Activated CD4-positive, CD25-positive, alpha-beta regulatory T cell treated with anti-CD3 and anti-CD28 coated beads, Interleukin-2, amount 50 U/mL, for 24 hours (primary cell): ENCODE measurements around the gene BMP5.

Experiments used
- ATAC-seq, 2 donors: fragments of 150-1000 bp; cut with Tn5 transposase; one replicate each; pipeline ENCODE4 v1.10.0; 2021; ENCODE audit warnings: mild to moderate bottlenecking in 1 of 2, moderate library complexity in 1 of 2

Gene BMP5

DNA sequence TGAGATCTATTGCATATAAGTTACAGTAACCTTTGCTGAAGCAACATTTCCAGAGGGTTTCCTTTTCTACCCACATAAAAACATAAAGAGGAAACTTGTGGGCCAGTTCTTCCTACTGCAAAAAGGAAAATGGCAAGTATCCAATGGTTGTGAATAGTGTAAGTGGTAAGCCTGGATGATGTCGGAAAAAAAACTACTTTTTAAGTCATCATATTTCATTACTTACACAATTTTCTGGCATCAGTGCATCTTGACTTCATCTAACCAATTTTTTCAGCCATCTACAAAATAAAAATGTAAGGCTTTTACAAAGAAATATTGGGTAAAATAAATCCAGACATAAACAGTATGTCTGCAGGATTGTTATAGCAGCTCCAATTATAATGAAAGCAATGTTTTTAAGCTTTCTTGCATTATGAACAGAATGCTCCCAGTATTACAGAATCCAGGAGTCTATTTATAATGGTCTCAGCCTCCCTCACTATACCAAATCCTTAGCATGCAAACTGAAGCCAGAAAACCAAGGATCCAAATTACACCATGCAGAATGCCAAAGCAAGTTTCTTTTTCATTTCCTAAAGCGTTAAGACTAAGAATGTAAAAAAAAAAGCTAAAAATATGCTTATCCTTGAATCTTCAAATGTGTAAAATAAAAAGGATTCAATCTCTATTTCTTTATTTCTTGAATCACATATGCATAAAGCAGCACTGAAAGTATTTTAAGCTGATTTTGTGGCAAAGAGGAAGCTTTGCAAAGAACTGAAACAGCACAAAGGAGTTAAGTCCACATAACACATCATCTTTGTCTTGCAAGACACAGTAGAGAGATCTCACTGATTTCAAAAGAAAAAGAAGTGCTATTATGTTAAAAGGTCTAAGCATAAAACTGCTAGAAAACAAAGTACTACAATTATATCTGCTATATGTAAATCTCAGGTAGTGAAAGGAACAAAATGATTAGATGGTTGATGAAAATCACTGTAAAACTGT is 169.6 kb downstream of the BMP5 start:
- ATAC-seq = no peak

DNA sequence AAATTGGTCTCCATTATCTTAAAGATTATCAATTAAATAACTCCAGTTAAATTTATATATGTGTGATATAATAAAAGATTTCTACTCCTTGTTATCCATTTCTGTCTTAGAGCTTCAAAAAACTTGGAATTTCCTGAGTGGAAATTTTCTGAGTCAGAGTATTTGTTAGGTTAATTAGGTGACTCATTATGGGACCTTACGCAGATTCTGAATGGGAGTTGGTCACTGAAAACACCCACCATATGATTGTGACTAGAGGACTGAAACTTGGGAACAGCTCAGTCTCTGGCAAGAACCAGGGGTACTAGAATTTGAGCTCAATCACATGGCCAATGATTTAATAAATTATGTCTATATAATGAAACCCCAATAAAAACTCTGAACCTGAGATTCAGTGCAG is 171.0 kb downstream of the BMP5 start:
- no peak for ATAC-seq
